Liver (tissue), 3 donors: Measurements from ENCODE around the gene WRAP73.

Source experiments
- ATF3 ChIP-seq: IDR thresholded peaks from 2 replicates; pipeline ENCODE4 v1.6.1; 2016; ENCODE audit warnings: antibody characterized with exemption
- CTCF ChIP-seq: fragments of 150-350 bp; IDR thresholded peaks from 2 replicates; pipeline ENCODE4 v1.5.1; 2017; ENCODE audit warnings: improper control_type of control experiment, low read depth, low read length; ENCODE audit not compliant: missing input control
- EGR1 ChIP-seq, 2 donors: IDR thresholded peaks; 2 replicates each; pipeline ENCODE4 v1.6.1; 2016 to 2018; ENCODE audit warnings: antibody characterized with exemption in 2 of 2, low read depth in 2 of 2
- GABPA ChIP-seq, 2 donors: IDR thresholded peaks in 1 of 2; conservative IDR thresholded peaks in 1 of 2; 2 replicates each; pipeline ENCODE4 v1.6.1; 2016; ENCODE audit warnings: antibody characterized with exemption in 2 of 2, mild to moderate bottlenecking in 1 of 2, moderate library complexity in 1 of 2
- HNF4A ChIP-seq, 2 donors: conservative IDR thresholded peaks; 2 replicates each; pipeline ENCODE4 v1.6.1; 2016; ENCODE audit warnings: antibody characterized with exemption in 2 of 2, mild to moderate bottlenecking in 2 of 2
- JUND ChIP-seq, 2 donors: IDR thresholded peaks; 2 replicates each; pipeline ENCODE4 v1.6.1; 2016; ENCODE audit warnings: antibody characterized with exemption in 2 of 2
- MAX ChIP-seq: IDR thresholded peaks from 2 replicates; pipeline ENCODE4 v1.6.1; 2016; ENCODE audit warnings: antibody characterized with exemption
- NR2F2 ChIP-seq: IDR thresholded peaks from 2 replicates; pipeline ENCODE4 v1.6.1; 2016; ENCODE audit warnings: antibody characterized with exemption
- RAD21 ChIP-seq, 2 donors: IDR thresholded peaks; 2 replicates each; pipeline ENCODE4 v1.6.1; 2016; ENCODE audit warnings: antibody characterized with exemption in 2 of 2, mild to moderate bottlenecking in 2 of 2
- SP1 ChIP-seq: IDR thresholded peaks from 2 replicates; pipeline ENCODE4 v1.6.1; 2018; ENCODE audit warnings: antibody characterized with exemption, mild to moderate bottlenecking
- TAF1 ChIP-seq: conservative IDR thresholded peaks from 2 replicates; pipeline ENCODE4 v1.6.1; 2016; ENCODE audit warnings: antibody characterized with exemption, mild to moderate bottlenecking
- YY1 ChIP-seq: IDR thresholded peaks from 2 replicates; pipeline ENCODE4 v1.6.1; 2016; ENCODE audit warnings: antibody characterized with exemption, mild to moderate bottlenecking
- TF ChIP-seq, protein P1 (sequence below): IDR thresholded peaks from 2 replicates; pipeline ENCODE4 v1.6.1; 2016; ENCODE audit warnings: antibody characterized with exemption
- TF ChIP-seq, protein P2 (sequence below): IDR thresholded peaks from 2 replicates; pipeline ENCODE4 v1.6.1; 2016; ENCODE audit warnings: antibody characterized with exemption, mild to moderate bottlenecking
- donor health status: healthy.
- donor health status: healthy.

- TF ChIP-seq CTCF: no peak
- no peak for TF ChIP-seq MAX
- TF ChIP-seq YY1: no peak
- TF ChIP-seq TAF1: no peak
- no peak for TF ChIP-seq RAD21 (IDR thresholded peaks at IDR 0.05)
- TF ChIP-seq SP1: no peak
- TF ChIP-seq EGR1 (IDR thresholded peaks at IDR 0.05; ENCODE audit: low read depth in 2 of 2): no peak
- TF ChIP-seq, protein P1, sequence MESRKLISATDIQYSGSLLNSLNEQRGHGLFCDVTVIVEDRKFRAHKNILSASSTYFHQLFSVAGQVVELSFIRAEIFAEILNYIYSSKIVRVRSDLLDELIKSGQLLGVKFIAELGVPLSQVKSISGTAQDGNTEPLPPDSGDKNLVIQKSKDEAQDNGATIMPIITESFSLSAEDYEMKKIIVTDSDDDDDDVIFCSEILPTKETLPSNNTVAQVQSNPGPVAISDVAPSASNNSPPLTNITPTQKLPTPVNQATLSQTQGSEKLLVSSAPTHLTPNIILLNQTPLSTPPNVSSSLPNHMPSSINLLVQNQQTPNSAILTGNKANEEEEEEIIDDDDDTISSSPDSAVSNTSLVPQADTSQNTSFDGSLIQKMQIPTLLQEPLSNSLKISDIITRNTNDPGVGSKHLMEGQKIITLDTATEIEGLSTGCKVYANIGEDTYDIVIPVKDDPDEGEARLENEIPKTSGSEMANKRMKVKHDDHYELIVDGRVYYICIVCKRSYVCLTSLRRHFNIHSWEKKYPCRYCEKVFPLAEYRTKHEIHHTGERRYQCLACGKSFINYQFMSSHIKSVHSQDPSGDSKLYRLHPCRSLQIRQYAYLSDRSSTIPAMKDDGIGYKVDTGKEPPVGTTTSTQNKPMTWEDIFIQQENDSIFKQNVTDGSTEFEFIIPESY: no peak
- TF ChIP-seq NR2F2: no peak
- no peak for TF ChIP-seq HNF4A (conservative IDR thresholded peaks at IDR 0.05)
- TF ChIP-seq, protein P2, sequence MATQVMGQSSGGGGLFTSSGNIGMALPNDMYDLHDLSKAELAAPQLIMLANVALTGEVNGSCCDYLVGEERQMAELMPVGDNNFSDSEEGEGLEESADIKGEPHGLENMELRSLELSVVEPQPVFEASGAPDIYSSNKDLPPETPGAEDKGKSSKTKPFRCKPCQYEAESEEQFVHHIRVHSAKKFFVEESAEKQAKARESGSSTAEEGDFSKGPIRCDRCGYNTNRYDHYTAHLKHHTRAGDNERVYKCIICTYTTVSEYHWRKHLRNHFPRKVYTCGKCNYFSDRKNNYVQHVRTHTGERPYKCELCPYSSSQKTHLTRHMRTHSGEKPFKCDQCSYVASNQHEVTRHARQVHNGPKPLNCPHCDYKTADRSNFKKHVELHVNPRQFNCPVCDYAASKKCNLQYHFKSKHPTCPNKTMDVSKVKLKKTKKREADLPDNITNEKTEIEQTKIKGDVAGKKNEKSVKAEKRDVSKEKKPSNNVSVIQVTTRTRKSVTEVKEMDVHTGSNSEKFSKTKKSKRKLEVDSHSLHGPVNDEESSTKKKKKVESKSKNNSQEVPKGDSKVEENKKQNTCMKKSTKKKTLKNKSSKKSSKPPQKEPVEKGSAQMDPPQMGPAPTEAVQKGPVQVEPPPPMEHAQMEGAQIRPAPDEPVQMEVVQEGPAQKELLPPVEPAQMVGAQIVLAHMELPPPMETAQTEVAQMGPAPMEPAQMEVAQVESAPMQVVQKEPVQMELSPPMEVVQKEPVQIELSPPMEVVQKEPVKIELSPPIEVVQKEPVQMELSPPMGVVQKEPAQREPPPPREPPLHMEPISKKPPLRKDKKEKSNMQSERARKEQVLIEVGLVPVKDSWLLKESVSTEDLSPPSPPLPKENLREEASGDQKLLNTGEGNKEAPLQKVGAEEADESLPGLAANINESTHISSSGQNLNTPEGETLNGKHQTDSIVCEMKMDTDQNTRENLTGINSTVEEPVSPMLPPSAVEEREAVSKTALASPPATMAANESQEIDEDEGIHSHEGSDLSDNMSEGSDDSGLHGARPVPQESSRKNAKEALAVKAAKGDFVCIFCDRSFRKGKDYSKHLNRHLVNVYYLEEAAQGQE: no peak
- TF ChIP-seq ATF3: no peak
- no peak for TF ChIP-seq JUND (IDR thresholded peaks at IDR 0.05)
- no peak for TF ChIP-seq GABPA (IDR thresholded peaks at IDR 0.05 in 1 of 2, conservative IDR thresholded peaks at IDR 0.05 in 1 of 2)
These were observed 8.1 kb downstream of the WRAP73 start for GRCh38 chr1:3641816-3642215.
